ENCODE results near the gene RUFY2.

- TF ChIP-seq CTCF (IDR thresholded peaks at IDR 0.05) (no peak), POLR2AphosphoS5 (IDR thresholded peaks at IDR 0.05) (no peak)
Measured at GRCh38 chr10:68318331-68319059, 88.6 kb downstream of the RUFY2 start.

Measured in stomach (tissue), 4 donors.